ENCODE results near the gene NODAL. TPM values are rescaled to one million over a fixed set of nuclear protein-coding genes. Genes with fewer than 3 reads are reported as not detected.
A peak's percentile ranks its signal among the peaks of the same experiment; 100 is the strongest.

Gene NODAL
- total RNA-seq, 2 donors from 2014 or later = not detected

DNA sequence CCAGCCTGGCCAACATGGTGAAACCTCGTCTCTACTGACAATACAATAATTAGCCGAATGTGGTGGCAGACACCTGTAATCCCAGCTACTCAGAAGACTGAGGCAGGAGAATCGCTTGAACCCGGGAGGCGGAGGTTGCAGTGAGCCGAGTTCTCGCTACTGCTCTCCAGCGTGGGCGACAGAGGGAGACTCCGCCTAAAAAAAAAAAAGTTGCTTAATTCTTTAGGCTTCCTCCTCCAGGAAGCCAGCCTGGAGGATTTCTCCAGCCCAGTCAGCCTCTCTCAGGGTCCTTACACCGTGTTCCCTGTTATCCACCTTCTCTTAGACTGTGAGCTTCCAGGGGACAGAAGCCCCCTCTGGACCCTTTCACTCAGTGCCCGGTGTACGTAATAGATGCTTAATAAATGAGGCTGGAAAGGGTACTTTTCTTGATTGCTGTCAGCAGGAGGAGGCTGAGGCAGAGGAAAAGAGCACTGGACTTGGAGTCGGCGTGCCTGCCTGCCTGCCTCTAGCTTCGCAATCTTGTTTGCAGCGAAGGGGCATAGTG is 16.4 kb upstream of the NODAL start:
- no peaks in the 10 kb centered on the region for H3K4me1 Mint-ChIP-seq
- peaks cover 22% of the 10 kb centered on the region for H3K27me3 Mint-ChIP-seq
- no peak for ATAC-seq (replicated peaks)

DNA sequence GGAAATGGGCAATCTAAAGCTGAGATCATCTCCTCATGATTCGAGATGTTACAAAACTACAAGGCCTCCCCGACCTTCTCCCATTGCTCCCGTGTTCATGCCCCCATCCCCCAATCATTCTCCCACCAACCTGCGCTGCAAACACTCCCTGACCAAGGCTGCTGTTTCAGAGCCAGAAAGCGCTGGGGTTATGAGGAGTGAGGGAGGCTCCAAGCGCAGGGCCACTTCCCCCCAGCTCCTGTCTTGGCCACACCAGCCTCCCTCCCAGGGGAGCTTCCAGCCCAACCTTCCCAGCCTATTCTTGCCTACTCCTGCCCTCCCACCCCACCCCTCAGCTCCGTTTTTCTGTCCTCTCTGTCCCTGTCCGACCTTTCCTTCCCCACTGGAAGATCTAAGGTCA is 14.7 kb upstream of the NODAL start:
- Mint-ChIP-seq H3K36me3 (ENCODE audit: low read depth) (no peaks in the 10 kb centered on the region), H3K27ac (no peak overlapping the region), H3K4me3 (no peak overlapping the region), H3K27me3 (peaks cover 19% of the 10 kb centered on the region), H3K4me1 (no peaks in the 10 kb centered on the region), H3K9me3 (no peaks in the 10 kb centered on the region)
- ATAC-seq (replicated peaks) = no peak

More for the DNA sequence above, 16.4 kb upstream of the NODAL start:
- no peak overlapping the region for H3K4me3 Mint-ChIP-seq
- H3K36me3 Mint-ChIP-seq (ENCODE audit: low read depth) = no peaks in the 10 kb centered on the region
- no peaks in the 10 kb centered on the region for H3K9me3 Mint-ChIP-seq
- no peak overlapping the region for H3K27ac Mint-ChIP-seq

DNA sequence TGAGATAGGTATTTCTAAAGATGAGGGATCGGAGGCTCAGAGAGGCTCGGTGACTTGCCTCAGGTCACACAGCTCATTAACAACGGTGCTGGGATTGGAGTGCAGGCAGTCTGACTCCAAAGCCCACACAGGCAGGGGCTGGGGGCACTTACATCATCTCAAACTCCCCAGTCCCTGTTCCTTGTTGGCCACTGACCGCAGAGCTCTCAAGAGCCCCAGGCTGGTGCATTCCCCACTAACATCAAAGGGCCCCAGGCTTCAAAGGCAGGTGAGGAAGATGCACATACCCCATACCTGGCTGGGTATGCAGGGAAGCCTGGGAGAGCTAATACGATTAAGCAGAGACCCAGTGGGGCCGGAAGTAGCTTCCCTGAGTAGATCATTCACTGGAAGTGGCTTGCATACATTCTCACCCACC is 13.7 kb upstream of the NODAL start:
- ATAC-seq (replicated peaks) = no peak
- peaks cover 17% of the 10 kb centered on the region for H3K27me3 Mint-ChIP-seq
- H3K27ac Mint-ChIP-seq = no peak overlapping the region
- no peak overlapping the region for H3K4me3 Mint-ChIP-seq
- no peaks in the 10 kb centered on the region for H3K9me3 Mint-ChIP-seq
- no peaks in the 10 kb centered on the region for H3K4me1 Mint-ChIP-seq
- H3K36me3 Mint-ChIP-seq (ENCODE audit: low read depth) = no peaks in the 10 kb centered on the region

GRCh38 chr10:70448236-70448635 is 6.8 kb upstream of the NODAL start:
- H3K36me3 Mint-ChIP-seq (ENCODE audit: low read depth) = no peaks in the 10 kb centered on the region
- no peak for ATAC-seq (replicated peaks)
- peaks cover 6% of the 10 kb centered on the region for H3K27me3 Mint-ChIP-seq
- no peaks in the 10 kb centered on the region for H3K4me1 Mint-ChIP-seq
- no peaks in the 10 kb centered on the region for H3K9me3 Mint-ChIP-seq
- H3K4me3 Mint-ChIP-seq = no peak overlapping the region
- H3K27ac Mint-ChIP-seq = no peak overlapping the region

- Mint-ChIP-seq H3K4me3 (no peak overlapping the region), H3K36me3 (ENCODE audit: low read depth) (no peaks in the 10 kb centered on the region), H3K4me1 (peaks cover under 1% of the 10 kb centered on the region), H3K9me3 (no peaks in the 10 kb centered on the region), H3K27ac (no peak overlapping the region), H3K27me3 (peaks cover 14% of the 10 kb centered on the region)
- ATAC-seq (replicated peaks) = no peak
Measured at GRCh38 chr10:70445718-70446657, 4.5 kb upstream of the NODAL start.

DNA sequence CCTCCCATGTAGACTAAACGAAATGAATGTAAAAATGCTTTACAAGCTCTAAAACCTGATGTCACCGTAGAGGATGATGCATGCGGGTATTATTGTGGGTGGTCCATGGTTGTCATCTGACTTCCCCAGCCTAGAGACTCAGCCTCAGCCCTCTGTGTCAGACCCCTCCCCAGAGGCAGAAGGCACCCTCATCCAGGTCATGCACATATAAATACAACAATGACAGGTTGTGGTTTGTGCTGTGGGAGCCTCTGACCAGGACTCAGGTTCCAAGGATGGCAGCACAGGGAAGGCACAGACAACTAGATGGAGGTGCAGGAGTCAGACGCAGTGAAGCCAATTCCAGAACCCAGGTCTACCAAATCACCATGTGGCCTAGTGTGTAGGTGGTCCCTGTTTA is 3.3 kb upstream of the NODAL start:
- Mint-ChIP-seq H3K27ac (no peak overlapping the region), H3K36me3 (ENCODE audit: low read depth) (no peaks in the 10 kb centered on the region), H3K4me1 (peaks cover 5% of the 10 kb centered on the region), H3K27me3 (peaks cover 17% of the 10 kb centered on the region), H3K4me3 (no peak overlapping the region), H3K9me3 (no peaks in the 10 kb centered on the region)
- ATAC-seq (replicated peaks) = no peak

- peak overlapping the region; percentile 66 for H3K4me3 Mint-ChIP-seq
- ATAC-seq (replicated peaks) = no peak
- no peak overlapping the region for H3K27ac Mint-ChIP-seq
- H3K27me3 Mint-ChIP-seq = peaks cover 22% of the 10 kb centered on the region
- no peaks in the 10 kb centered on the region for H3K36me3 Mint-ChIP-seq (ENCODE audit: low read depth)
- H3K9me3 Mint-ChIP-seq = no peaks in the 10 kb centered on the region
- H3K4me1 Mint-ChIP-seq = peaks cover 5% of the 10 kb centered on the region
Measured at GRCh38 chr10:70442332-70442988, 979 bp upstream of the NODAL start.

- Mint-ChIP-seq H3K4me1 (peaks cover 5% of the 10 kb centered on the region), H3K9me3 (no peaks in the 10 kb centered on the region), H3K27ac (no peak overlapping the region), H3K36me3 (ENCODE audit: low read depth) (no peaks in the 10 kb centered on the region), H3K4me3 (peak overlapping the region; percentile 66), H3K27me3 (peaks cover 22% of the 10 kb centered on the region)
- ATAC-seq (replicated peaks) = no peak
Measured at GRCh38 chr10:70441895-70442309, 421 bp upstream of the NODAL start.

DNA sequence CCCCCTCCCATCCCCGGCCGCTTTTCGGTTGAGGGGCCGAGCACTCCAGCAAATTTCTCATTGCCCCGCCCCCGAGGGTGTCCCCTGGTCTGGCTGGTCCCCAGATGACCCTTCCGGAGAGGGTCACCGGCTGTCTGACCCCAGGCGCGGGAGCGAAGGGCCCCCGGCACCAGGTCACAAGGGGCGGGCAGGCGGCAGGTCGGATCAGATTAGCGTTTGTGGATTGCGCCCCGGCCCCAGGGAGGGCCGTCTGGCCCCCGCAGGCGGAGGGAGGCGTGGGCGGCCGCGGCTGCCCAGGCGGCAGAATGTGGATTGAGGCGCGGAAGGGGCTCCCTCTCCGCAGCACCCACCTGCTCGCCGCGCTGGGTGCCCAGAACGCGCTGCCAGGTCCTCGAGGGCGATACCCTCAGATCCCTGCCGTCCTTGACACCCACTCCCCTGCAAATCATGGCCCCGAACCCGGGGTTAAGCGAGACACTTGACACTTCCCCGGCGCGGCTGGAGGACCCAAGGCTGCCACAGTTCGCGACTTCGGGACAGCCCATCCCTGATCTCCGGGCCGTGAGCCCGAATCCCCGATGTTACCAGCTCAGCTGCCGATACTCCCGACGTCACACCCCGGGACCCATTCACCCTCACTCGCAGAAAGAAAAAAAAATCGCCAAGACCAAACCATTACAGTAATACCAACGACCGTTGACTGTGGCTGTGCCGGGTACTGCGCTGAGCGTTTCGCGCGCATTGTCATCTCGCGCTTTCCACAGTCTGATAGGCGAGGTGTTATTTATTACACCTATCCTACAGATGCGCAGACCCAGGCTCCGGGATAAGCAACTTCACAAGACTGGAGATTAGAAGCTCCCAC is 953 bp downstream of the NODAL start:
- Mint-ChIP-seq H3K9me3 (no peaks in the 10 kb centered on the region), H3K27me3 (peaks cover 22% of the 10 kb centered on the region), H3K4me1 (peaks cover 5% of the 10 kb centered on the region), H3K4me3 (peak overlapping the region; percentile 66), H3K36me3 (ENCODE audit: low read depth) (no peaks in the 10 kb centered on the region), H3K27ac (no peak overlapping the region)
- peak; percentile 37 for ATAC-seq (replicated peaks)

GRCh38 chr10:70437721-70438120 is 3.8 kb downstream of the NODAL start:
- H3K4me1 Mint-ChIP-seq = peaks cover 9% of the 10 kb centered on the region
- ATAC-seq (replicated peaks) = no peak

DNA sequence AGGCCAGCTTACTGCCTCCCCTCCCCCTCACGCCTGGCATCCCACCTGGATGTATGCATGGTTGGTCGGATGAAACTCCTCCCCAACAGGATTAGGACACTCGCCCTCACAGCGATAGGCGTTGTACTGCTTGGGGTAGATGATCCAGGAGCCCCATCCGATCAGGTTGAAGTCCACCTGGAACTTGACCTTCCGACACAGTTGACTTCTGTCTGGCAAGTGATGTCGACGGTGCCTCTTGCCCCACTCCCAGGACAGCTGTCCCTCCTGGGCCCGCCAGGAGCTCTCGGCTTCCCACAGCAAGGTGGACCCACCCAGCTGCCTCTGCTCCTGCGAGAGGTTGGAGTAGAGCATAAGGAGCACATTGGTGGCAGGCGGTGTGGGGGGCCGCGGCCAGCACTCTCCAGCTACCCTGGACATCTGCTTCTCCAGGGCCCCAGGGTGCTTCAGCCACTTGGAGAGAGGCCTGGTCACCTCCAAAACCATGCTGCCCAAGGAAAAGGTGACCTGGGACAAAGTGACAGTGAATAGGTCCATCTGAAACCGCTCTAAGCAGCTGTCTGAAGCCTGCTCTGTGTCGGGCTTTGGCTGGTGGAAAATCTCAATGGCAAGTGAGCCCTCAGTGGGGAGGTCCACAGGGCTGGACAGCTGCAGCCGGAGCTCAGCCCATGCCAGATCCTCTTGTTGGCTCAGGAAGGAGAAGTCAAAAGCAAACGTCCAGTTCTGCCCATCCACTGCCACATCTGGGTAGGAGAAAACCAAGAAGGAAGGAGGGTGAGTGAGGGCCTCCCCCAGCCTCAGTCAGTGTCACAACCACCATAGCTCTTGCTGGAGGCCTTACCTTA is 6.0 kb downstream of the NODAL start:
- Mint-ChIP-seq H3K36me3 (ENCODE audit: low read depth) (no peaks in the 10 kb centered on the region), H3K27ac (no peak overlapping the region), H3K9me3 (no peaks in the 10 kb centered on the region), H3K4me3 (no peak overlapping the region), H3K4me1 (peaks cover 14% of the 10 kb centered on the region), H3K27me3 (peaks cover 8% of the 10 kb centered on the region)
- no peak for ATAC-seq (replicated peaks)

More at GRCh38 chr10:70437721-70438120, 3.8 kb downstream of the NODAL start:
- Mint-ChIP-seq H3K4me3 (no peak overlapping the region), H3K36me3 (ENCODE audit: low read depth) (no peaks in the 10 kb centered on the region), H3K27me3 (peaks cover 22% of the 10 kb centered on the region), H3K27ac (no peak overlapping the region), H3K9me3 (no peaks in the 10 kb centered on the region)

DNA sequence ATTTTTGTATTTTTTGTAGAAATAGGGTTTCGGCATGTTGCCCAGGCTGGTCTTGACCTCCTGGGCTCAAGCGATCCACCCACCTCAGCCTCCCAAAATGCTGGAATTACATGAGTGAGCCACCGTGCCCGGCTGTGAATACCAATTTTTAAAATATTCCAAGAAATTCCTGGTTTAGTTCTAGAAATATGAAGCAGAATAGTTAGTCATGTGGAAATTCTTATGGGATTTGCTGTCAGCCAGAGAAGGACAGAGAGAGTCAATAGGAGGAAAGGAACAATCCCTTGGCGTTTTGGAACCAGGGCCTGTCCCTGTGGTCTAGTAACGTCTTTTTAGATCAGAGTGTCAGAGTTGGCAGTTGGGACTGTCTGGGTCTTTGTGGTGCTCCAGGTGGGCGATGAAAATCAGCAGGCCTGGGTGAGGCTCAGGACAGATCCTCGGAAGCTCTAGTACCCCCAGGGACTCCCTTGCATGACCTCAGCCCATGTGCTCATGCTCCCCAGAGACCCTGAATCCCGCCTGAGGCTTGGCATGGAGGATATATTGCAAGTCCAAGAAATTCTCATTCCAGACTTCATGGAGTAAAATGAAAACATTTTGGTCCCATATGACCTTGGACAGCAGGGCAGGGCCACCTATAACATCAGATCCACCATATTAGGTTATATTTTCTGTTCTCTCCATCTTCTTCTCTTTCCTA is 7.8 kb downstream of the NODAL start:
- no peak overlapping the region for H3K27ac Mint-ChIP-seq
- no peaks in the 10 kb centered on the region for H3K9me3 Mint-ChIP-seq
- ATAC-seq (replicated peaks) = no peak
- no peaks in the 10 kb centered on the region for H3K27me3 Mint-ChIP-seq
- H3K4me3 Mint-ChIP-seq = no peak overlapping the region
- H3K36me3 Mint-ChIP-seq (ENCODE audit: low read depth) = no peaks in the 10 kb centered on the region
- H3K4me1 Mint-ChIP-seq = peaks cover 14% of the 10 kb centered on the region
